RKO (cell line): ENCODE results near the gene BORCS6.
A peak's percentile ranks its signal among the peaks of the same experiment; 100 is the strongest.

ENCODE experiments used
- DNase-seq: peaks from one replicate; pipeline ENCODE4 v3.0.0-alpha.2; 2016; ENCODE audit warnings: low spot score

Gene BORCS6

DNA sequence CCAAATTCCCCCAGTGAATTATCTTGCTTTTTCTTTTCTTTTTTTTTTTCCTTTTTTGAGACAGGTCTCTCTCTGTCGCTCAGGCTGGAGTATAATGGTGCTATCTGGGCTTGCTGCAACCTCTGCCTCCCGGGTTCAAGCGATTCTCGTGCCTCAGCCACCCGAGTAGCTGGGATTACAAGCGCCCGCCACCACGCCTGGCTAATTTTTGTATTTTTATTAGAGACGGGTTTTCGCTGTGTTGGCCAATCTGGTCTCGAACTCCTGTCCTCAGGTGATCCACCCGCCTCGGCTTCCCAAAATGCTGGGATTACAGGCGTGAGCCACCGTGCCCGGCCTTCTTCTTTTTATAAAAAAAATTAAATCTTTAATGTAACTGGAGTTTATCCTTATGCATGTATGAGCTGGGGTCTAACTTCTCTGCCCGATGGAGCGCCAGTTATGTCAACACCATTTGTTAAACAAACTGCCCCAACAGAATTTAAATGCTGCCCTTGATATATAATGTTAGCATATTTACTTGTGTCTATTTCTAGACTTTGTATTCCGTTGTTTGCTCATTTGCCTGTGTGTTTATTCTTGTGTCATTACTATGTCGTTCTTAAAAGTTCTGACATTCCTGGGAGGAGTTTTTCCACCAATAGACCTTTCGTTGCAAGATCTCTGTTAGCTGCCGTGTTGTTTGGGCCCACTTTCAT, 20.9 kb upstream of the BORCS6 start:
- DNase-seq, result no peak

DNA sequence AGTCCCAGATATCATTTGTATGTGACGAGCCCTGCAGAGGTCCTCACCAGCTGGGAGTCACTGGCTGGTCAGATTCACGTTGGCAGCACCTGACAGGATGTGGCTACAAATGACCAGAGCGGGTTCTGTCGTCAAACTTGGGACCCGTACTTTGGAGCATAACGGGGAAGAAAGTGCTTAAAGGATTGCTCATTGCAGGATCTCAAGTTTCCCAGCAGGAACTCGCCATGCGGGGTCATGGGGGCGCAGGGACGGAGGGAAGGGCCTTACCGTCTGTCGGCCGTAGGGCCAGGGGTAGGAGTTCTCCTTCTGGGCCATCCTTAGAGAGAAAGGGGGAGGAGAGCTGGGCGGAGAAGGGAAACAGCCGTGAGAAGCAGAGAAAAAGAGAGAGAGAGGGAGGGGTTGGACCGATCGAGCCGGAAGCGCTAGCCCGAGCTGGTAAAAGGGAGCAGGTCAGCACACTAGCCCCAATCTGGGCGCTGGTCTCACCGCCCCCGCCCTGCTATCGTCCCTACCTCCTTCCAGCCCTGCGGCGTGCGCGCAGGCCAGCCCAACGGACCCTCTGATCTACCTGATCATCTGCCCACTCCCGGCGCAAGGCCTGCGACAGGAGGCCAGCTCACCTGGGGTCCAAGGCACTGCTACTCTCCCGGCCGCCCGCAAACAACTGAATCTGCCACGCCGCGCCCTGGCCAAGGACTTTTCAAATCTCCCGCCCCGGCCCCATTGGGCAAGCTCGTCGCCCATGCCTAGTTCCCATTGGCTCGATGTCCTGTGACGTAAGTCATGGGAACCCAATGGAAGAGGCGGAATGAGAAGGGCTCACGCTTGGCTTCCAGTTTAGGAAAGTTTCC, 20.2 kb upstream of the BORCS6 start, which contains the start of gene AURKB:
Gene AURKB, minus strand, starts transcription at position 669 of the 854 bp plus-strand sequence. Its CDS starts 351 bp downstream, at position 318.
- peak; percentile 96 for DNase-seq

DNA sequence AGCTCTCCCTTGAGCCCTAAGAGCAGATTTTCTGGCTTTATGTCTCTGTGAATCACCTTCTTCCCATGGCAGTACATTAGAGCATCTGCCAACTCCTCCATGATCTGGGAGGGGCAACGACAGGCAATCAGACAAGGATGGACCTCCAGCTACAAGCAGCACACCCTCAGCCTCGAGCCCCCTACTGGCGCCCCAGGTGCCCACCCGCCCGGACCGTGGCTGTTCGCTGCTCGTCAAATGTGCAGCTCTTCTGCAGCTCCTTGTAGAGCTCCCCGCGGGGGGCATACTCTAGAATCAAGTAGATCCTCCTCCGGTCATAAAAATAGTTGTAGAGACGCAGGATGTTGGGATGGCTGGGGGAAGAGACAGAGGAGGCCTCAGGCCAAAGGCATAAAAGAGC, 16.6 kb upstream of the BORCS6 start:
- DNase-seq, result no peak

DNA sequence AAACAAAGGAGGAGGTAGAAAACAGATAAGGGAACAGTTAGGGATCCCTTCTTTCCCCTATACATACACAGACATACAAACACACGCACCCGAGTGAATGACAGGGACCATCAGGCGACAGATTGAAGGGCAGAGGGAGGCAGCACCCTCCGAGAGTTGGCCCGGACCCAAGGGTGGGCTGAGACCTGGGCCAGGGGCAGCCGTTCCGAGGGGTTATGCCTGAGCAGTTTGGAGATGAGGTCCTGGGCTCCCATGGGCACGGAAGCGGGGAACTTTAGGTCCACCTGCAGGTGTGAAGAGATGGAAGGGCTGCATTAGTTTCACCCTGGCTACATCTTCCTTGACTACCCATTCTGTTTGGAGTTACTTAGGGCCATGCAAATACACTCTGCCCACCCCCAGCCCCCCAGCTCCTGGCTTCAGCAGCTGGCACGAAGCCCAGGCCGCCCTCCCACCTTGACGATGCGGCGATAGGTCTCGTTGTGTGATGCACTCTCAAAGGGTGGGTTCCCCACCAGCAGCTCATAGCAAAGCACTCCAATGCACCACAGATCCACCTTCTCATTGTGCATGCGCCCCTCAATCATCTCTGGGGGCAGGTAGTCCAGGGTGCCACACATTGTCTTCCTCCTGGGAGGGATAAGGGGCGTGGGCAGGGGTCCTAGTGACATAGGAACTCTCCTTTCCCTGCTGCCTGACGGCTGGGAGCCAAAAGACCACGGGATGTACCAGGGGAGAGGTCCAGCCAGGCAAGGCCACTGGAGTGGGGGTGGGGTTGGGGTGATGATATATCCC, 15.0 kb upstream of the BORCS6 start:
- DNase-seq, result no peak

DNA sequence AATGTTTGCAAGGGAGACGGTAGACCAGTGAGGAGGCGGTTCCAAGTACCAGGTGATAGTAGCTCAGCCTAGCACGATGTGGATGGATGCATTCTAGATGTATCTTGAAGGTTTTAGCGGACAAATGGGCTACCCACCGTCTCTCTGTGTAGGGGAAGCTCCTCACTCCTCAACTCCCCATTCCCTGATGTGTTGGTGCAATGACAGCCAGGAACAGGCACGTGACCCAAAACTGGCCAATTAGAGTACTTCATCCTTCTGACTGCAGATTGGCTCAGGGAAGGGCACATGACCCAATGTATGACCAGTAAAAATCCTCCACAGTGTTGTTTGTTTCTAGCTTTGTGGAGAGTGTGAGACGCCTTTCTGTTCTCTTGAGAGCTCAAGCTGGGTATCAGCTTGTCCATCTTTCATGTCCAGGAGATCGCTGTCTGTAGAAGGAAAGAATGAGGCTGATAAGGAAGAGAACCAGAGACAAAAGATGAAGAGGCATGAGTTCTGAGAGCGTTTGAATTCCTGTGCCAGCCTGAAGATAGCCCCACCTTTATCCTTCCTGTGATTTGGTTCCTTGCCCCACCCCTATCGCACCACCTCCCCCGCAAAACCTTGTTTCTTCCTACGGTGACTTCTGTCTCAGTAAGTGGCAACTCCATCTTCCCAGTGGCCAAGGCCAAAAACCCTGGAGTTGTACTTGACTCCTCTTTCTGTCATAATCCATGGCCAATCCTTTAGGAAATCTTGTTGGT, 2.3 kb upstream of the BORCS6 start:
- DNase-seq, result peak; percentile 85

DNA sequence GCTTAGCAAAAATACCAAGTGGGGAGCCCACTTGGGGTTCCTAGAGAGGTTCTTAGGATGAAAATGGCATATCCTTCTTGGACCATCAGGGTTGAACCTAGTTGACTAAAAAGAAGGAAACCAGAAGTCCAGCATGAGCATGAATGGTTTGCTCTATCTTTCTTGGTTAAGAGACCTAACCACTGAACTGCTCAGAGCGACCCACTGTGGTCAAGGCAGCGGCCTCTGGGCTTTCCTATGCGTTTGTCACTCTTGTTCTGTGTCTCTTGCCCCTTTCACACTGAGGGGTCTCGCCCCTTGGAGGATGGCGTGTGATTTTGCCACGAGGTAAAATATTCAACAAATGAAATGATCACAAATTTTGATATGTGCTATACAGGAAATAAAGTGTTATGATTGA, 526 bp upstream of the BORCS6 start:
- no peak for DNase-seq

DNA sequence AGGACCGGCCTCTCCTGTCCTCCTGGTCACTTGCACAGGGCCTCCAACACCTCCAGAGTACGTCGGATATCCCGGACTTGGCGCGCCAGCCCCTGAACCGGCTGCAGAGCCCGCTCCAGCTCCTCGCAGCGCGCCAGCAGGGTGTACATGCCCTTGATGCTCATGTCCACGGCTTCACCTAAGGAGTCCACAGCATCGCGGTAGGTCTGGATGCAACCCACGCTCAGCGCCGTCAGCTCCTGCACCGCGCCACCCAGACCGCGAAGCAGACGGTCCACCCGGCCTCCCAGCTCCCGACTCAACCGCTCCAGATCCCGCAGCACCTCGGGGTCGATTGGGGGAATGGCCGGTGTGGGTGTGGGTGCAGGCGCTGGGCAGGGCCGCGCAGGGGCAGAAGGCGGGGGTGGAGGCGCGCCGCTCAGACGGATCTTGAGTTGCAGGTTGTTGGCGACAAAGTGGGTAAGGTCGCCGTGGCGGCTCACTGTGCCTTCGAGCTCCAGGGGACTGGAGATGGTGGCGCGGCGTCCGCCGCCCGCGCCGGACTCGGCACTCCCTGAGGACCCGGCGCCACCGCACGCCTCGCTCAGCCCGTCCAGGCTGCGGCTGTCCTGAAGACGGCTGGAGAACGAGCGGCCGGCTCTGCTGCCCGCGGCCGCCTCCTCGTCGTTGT, 804 bp downstream of the BORCS6 start:
- DNase-seq, result peak; percentile 30

DNA sequence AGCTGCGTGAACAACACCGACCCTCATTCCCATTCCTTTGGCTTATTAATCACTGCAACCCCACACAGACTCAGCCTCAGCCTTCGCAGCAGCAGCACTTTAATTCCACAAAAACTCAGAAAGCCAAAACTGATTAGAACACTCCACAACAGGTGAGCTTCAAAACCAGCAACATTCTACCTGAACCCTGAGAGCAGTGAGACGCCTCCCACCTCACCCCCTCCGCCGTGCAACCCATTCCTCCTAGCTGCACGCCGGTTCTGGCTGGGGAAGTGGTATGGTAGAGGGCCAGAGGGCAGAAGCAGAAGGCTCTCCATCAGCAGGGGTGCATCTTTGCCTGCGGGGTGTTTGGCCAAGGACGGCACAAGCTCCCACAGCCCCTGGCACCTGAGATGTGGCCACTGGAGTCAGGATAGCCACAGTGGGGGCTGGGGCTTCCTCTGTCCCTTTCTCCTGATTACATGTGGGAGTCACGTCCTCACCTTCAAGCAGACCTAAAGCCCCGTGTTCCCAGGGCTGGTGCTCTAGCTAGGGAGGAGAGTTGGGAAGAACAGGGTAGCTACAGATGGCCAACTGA, 1.6 kb downstream of the BORCS6 start:
- no peak for DNase-seq

DNA sequence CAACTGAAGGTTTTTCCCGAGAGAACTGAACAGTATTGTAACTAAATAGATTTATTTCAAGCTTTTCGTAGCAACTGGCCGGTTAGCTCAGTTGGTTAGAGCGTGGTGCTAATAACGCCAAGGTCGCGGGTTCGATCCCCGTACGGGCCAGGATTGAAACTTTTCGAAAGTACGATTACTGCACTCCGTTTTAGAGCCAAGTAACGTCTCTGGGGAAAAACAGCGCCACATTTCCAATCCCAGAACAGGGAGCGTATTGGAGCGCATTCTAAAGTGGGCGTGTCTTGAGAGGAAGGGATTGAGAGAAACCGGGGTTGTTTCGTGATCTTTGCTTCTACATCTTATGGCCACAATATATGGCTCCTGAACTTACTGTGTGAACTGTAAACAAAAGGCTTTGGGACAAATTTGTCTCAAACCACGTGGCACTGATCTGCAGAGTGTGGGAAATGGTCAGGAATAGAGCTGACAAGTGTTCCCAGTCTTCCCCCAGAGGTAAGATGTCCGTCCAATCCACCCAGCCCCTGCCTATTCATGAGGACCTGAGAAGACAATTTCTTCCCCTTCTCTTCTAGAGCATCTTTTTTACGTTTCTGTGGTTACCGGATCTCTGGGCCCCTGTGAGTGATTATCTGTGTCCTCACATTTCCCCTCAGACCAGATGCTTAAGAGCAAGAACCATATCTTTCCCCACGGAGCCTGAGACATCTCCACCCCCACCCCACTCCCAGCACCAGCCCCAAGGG, 2.3 kb downstream of the BORCS6 start:
- peak; percentile 99 for DNase-seq

DNA sequence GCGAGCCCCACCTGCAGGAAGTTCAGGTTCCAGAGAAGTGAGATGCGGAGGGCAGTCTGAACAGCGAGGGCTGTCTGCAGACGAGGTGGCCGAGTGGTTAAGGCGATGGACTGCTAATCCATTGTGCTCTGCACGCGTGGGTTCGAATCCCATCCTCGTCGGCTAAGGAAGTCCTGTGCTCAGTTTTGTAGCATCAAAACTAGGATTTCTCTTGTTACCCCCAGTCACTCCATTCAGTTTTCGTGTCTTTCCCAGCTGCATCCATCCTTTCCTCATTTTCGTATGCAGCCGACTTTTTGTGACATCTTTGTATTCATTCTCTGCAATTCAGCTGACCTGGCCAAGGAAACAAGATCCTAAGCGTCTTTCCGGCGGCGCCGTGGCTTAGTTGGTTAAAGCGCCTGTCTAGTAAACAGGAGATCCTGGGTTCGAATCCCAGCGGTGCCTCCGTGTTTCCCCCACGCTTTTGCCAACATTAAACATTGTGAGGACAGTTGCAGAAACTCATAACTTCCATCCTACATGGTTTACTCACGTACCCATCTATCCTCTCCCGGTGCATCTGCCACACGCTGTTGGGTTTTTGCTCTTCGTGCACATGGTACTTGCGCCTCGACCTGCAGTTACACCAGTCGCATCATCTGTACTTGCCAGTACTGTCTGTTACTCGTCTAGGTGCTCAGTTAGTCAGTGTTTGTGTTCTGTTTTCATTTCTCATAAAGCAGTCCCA, 3.0 kb downstream of the BORCS6 start:
- peak; percentile 91 for DNase-seq

DNA sequence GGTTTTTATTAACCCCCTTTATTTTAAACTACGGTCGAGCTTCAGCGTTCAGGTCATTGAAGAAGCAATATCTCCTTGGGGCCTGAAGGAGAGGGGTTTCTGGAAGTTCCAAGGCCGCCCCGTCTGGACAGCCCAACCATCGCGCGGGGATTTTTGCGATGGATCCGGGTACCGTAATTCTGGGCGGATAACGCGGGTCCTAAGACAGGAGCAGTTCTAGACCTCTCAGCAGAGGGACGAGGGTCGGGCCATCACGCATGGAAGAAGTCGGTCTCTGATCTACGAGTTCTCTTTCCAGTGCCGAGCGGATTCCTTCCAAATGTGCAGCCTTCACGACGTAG, 3.6 kb downstream of the BORCS6 start:
- DNase-seq, result no peak

DNA sequence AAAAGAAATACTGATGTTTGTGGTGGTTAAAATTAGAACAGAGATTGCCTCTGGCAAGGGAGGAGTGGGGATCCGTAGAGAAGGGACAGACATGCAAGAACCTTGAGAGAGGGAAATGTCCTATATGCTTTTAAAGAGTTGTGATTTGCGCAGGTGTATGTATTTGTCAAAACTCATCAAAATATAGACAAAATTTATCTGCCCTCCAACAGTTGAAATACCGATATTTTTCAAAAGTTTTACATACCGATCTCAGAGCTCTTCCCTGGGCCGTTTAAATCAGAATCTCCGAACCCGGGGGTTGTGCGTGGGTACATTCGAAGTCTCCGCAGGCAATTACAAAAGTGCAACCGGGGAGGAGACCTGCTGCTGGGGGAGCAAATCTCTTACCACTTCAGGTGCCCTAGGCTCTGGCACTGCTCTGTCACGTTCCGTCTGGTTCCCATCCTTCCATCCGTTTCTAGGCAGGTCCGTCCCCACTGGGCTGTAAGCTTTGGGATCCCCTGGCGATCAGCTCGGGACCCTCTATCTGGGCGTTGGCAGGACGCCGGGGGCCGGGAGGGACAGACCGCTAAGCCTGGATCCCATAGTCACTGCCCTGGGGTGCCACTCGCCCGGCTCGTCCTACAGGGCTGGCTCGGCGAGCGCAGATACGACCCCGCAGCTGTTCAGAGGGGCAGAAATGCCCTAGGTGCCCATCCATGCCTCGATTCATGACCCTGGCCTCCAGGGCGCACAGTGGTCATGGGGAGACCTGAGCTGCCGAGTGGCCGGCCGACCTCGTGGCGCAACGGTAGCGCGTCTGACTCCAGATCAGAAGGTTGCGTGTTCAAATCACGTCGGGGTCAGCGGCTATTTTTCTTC, 4.2 kb downstream of the BORCS6 start:
- peak; percentile 76 for DNase-seq

DNA sequence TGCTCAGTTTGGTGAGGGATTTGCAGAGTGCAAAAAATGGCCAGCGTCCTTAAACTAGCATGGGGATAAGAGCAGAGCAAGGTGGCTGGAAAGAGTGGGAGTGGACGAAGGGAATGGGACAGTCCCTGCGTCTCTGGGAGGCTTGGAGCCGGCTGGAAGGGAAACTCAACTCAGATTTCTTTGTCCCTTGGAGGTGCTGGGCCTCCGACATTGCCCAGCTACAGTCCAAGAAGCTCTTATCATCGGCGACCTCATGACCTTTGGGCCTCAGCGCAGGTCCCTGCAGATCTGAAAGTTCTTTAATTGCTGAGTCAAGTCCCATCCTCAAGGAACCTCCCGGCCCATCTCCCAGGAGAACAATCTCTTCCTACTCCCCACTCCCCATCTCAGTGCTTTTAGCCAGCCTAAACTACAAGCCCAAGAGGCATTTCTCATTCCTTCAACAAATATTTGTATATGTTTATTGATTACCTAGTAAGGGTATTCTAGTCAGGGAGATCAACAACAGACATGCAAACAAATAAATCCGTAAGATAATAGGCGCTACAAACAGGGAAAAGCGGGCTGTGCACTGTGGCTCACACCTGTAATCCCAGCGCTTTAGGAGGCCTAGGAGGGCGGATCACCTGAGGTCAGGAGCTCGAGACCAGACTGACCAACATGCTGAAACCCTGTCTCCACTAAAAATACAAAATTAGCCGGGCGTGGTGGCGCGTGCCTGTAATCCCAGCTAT, 12.8 kb downstream of the BORCS6 start:
- DNase-seq, result no peak

DNA sequence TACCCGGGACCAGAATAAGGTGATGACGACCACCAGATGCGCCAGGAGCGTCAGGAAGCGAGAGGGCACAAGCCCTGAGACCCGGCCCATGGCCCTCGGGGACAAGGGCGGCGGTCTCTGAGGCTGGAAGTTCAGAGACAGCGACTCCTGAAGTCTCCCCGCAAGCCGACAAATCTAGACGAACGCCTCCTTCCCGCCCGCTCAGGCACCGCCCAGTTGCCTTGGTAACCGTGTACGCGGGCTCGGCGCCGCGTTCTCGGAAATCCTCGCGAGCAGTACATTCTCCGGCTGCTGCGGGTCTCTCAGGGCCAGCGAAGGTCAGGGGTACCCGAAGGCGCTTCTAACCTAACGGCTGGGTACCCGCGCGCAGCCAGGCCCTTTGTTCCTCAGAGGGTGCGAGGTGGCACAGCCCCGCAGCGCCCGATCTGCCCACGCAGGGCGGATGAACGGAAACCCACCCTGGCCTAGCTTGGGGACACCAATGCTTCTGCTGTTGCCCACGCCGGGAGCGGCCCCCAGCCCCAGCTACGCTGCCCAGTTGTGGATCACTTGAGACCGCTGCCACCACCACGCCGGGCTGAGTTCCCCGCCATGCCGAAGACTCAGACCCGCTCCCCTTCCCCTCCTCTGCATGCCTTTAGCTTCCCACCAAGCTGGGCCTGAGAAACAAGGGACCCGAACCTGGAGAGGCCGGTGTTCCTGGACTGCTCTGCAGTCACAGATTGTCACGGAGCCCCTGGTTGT, 13.6 kb downstream of the BORCS6 start, which contains the start of gene TMEM107:
Gene TMEM107, minus strand, starts transcription at position 184 of the 744 bp plus-strand sequence. Its CDS starts 94 bp downstream, at position 90.
- peak; percentile 89 for DNase-seq

DNA sequence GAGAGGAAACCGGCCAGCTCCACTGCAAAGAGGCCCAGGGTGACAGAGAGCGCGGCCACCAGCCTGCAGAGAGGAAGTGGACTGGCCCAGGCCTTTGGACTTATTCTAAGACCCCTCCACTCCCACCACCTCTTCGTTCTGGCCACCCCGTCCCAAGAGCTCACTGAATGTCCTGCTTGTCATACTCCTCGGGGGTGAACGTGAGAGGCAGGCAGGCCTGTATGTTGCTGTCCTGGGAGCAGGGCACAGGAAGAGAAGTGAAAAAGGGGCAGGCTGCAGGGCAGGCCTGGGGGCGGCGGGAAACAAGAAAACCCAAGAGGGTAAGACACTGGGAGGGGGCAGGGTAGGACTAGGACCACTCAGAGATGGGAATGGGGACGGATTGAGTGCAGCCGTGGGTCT, 14.2 kb downstream of the BORCS6 start:
- peak; percentile 54 for DNase-seq

DNA sequence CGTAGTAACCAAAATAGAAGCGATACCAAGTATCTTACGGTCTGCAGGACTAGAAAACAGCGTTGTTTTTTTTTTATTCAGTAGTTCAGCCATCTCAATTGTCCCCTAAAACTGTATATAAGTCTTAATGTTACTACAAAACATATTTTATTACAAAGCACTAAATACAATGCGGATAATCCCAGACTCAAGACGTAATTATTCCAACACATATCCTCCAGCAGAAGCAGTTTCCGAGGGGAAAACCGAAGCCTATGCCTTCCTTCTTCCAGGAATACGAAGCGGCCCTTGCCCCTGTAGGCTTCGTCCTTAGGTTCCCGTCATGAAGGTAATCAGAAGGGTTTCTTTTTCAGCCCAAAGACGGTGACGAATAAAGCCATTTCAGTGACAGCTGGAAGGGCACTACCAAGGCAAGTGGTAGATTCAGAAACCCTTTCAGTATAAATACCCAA, 16.1 kb downstream of the BORCS6 start:
- DNase-seq, result no peak
